Fibroblast of gingiva (primary cell): ENCODE results near the gene SLC35E1.

Experiments used
- DNase-seq: peaks from one replicate; pipeline ENCODE4 v3.0.0-alpha.2; 2011; ENCODE audit warnings: low read depth

Gene SLC35E1

GRCh38 chr19:16596399-16596798 lies 24.2 kb upstream of the SLC35E1 start:
- DNase-seq: no peak

GRCh38 chr19:16595097-16595496 lies 22.9 kb upstream of the SLC35E1 start:
- no peak for DNase-seq

- no peak for DNase-seq
These were observed 22.5 kb upstream of the SLC35E1 start for GRCh38 chr19:16594681-16595091.

DNA sequence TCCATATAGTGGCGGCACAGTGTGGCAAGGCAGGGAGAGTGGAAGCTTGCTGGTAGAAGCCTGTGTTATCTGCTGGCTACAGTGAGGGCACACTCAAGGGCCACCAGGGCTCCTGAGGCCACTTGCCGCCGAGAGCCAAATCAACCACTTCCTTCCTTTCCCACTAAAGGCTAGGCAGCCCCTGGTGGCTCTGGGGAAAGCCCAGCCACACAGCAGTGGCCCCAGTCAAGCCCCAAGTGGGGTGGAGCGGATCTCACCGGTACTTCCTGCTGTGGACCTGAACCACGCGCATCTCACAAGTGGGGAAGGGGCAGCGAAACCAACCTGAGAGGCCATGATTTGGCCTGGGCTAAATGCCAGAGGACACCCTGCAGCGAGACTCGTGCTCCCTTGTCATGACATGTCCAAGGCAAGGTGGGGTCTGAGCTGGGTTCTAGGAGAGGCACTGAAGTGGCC lies 21.9 kb upstream of the SLC35E1 start:
- no peak for DNase-seq

GRCh38 chr19:16593181-16593580 lies 21.0 kb upstream of the SLC35E1 start:
- DNase-seq: no peak

DNA sequence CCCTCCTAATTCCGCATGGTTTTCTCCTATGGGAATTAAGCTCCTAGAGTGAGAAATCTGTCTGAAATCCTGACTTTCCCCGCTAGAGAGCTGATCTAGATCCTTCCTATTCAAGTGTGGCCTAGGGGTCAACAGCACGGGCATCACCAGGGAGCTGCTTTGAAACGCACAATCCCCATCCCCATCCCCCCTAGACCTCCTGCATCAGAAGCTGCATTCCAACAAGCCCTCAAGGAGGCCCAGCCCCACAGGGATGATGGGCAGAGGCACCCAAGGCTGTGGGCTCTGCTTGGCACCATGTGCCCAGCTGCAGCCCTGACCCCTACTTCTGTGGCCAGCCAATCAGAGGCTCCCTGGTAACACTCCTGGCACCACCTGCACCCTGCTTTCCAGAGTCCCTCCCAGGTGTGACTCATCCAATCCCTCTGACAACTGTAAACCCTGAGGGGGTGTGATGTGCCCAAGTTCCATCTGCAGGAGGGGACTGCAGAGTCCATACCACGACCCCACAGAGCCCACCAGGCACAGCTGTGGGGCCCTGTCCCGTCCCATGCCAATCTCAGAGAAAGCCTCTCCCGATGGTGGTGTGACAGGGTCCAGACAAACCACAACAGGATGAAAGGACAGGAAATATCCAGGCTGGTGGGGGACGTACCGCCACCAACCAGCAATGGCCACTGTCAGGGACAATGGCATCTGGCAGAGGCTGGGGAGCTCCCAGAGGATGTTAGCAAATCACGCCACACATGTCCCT lies 19.8 kb upstream of the SLC35E1 start:
- DNase-seq: no peak

DNA sequence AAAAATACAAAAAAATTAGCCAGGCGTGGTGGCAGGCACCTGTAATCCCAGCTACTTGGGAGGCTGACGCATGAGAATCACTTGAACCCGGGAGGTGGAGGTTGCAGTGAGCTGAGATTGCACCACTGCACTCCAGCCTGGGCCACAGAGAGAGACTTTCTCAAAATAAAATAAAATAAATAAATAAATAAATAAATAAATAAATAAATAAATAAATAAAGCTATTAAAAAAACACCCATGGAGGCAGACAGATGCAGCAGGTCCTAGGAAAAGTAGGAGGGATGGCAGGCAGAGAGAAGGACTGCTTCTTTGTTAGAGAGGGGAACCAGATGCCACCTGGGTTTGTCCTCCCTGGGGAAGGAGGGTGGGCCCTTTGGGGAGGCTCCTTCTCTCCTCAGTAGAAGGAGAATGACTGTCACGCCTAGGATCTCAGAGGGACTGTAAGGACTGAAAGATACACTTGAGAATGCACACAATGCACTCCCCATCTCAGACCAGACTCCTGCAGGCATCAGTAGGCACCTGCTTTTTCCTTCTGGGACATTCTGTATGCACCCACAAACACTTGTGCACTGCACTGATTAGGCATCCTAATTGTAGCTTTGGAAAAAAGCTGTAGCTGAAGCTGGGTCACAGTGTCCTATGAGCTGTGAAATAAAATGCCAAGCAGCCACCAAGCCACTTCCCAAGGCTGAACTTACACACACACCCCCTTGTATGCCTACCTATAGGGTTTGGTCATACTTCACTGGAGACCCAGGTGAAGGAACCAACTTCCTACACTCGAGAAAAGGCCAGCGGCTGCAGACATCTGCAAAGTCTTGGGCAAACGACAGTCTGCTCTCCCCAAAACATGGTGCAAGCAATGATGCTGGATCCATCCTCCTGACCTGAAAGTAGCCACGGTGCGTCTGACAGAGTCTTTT lies 18.9 kb upstream of the SLC35E1 start:
- DNase-seq: no peak

GRCh38 chr19:16589917-16590316 lies 17.7 kb upstream of the SLC35E1 start:
- no peak for DNase-seq

DNA sequence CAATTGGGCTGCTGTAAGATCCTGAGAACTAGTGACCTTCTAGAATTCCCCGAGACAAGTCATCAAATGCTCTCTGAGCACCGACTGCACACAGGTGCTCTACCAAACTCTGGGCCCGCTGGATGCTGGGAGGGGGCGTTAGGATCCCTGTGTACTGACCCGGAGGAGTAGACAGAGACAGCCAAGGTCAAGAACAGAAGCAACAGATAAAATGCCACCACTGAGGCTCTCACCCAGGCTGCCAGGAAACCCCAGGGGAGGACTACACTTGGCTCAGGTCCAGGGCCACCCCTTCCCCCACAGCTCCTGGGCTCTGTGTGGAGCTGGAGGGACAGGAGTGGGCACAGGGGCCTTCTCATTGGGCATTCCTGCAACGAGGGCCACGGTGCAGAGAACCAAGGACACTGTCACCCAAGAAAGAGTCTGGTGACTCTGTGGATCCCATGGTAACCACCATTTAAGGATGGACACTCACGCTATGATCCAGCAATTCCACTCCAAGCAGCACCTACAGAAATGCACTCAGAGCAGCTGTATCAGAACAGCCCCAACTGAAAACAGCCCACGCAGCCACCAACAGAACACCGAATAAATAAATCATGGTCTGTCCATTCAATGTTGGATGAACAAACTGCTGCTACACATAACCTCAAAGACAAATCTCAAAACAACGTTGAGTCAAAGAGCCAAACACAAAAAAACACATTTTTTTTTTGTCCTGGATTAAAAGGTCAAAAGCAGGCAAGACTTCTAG lies 16.8 kb upstream of the SLC35E1 start:
- DNase-seq: no peak

- no peak for DNase-seq
These were observed 15.9 kb upstream of the SLC35E1 start for GRCh38 chr19:16587833-16588823.

DNA sequence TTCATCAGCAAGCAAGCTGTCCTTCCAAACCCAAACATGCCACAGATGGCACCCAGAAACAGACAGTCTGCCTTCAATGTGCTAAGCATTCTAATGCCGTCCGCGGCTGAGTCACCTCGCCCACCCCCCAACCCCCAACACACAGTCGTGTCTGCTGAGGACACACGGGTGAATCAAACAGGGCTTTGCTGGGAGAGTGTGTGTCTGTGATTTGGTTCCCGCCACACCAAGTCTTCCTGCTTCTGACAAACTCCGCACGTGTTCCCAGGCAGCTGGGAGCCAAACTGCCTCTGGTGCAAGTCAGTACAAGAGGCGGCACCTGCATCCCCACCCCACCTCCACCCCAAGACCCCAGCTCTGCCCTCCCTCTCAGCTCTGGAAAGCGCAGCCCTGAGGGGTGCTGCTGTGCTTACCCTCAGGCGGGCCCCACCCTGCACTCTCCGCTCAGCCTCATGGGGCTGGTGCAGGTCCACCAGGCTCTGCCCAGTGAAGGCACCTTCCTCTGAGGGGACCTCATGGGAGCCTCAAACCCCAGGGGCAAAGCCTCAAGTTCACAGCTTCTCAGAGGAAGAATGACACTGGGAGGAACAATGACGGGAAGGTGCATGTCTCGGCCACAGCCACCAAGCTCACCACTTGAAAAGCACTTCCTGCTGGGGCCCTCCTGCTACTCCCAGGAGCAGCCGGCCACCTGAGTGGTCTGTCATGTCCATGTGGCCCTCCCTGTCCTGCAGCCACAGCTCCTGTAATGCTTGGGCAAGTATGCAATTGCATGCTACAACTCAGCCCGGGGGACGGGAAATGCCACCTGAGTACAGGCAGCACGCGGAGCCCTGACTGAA lies 15.0 kb upstream of the SLC35E1 start:
- no peak for DNase-seq

DNA sequence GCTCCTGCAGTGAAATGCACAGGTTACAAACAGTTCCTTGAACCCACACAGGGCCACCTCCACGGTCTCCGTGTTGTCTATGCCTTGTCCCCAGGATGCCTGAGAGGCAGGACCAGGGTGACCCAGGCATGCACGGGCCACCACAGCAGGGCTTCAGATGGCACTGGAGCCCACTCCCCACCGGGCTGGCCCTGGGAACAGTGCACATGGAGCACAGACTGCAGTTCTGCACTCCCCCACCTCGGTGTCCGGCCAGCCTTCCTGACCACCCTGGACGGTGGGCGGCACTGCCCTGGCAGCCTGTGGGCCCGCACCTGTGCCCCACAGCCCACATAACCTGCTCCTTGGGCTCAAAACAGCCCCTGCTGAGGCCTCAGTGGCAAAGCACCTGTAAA lies 14.3 kb upstream of the SLC35E1 start:
- DNase-seq: no peak

DNA sequence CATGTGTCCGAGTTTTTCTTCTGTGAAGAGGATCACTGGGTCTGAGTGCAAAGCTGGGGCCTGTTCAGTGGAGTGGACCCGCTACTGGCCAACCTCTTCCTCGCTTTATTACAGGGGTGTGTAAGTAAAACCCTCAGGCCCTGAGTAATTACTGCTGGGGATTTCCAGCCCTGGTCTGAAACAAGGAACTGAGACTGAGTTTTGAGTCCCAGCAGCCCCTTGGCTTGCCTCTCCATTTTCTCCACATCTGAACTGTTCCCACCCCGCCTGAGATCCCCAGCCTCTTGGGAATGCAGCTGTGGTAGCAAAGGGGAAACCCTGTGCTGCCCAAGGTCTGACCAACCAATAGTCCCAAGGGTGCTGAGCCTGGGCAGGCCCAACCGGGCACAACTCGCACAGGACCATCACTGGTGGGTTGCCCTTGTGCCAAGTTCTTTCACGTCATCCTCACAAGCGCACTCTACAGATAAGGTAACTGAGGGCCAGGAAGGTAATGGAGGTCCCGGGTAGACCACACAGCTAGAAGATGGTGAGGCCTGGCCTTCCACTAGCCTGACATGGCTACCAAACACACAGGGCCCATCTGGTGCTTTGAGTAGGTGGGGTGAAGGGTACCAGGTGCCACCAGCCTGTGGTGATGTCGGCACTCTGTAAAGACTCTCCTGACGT lies 13.7 kb upstream of the SLC35E1 start:
- DNase-seq: no peak

GRCh38 chr19:16585094-16585801 lies 13.0 kb upstream of the SLC35E1 start:
- DNase-seq: no peak

- DNase-seq: peak; percentile 69
These were observed 12.3 kb upstream of the SLC35E1 start for GRCh38 chr19:16584248-16585093.

DNA sequence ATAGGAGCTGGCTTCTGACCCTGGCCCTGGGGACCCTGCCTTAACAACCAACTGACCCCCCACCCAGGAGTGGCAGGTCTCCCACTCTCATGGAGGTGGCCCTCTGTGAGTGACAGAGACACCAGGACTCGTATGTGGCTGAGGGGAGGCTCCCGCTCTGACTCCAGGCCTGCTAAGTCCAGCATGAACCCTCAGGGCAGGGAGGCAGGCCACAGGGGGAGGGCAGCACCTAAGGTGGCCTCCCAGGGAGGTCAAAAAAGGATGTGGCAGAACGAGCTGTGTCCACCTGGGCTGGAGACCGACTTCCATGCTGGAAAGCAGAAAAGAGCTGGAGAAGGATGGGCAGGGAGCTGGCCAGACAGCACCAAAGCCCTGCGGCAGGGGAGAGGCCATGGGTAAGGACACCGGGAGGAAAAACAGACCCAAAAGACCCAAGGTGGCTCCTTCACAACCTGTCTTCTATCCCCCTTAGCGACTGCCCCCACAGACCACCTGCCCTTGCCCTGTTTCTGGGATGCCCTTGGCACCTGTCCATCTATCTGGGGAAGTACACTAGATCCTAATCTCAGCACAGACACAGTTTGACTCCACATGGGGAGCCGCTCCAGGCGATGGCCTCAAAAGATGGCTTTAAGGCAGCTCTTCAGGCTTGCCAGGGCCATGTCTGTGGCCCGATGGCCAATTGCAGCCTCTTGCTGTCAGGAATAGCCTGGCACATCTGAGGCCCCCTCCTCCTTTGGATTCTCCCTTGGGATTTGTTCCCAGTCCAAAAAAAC lies 10.5 kb upstream of the SLC35E1 start:
- no peak for DNase-seq

DNA sequence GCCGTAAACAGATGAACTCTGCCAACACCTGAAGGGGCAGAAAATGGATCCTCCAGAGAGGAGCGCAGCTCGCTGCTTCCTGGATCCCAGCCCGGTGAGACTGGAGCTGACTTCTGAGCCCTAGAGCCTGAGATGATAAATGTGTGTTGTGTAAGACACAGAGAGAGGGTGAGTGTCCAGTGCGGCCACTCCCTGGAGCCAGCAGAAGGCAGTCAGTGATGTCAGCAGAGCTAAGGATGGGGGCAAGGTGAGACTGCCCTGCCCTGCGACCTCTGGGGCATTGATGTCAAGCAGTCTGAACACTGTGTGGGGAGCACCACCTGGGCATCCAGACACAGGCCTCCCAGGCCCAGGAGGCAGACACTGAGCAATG lies 9.7 kb upstream of the SLC35E1 start:
- DNase-seq: no peak
